Fibroblast of lung (primary cell): ENCODE results near the gene SEC61B.

Experiments used
- EZH2 ChIP-seq: IDR thresholded peaks from 2 replicates; pipeline ENCODE4 v1.5.1; 2012; ENCODE audit warnings: low read length, control low read depth, mild to moderate bottlenecking; ENCODE audit errors: missing control alignments
- TF ChIP-seq, protein P1 (sequence below), 2 donors: IDR thresholded peaks in 1 of 2; conservative IDR thresholded peaks in 1 of 2; 1 replicate in 1 of 2; 2 replicates in 1 of 2; pipeline ENCODE4 v1.5.1; 2011 to 2012; ENCODE audit warnings: low read length in 2 of 2, control low read depth in 1 of 2, inconsistent platforms in 1 of 2, low read depth in 1 of 2, mild to moderate bottlenecking in 1 of 2

DNA sequence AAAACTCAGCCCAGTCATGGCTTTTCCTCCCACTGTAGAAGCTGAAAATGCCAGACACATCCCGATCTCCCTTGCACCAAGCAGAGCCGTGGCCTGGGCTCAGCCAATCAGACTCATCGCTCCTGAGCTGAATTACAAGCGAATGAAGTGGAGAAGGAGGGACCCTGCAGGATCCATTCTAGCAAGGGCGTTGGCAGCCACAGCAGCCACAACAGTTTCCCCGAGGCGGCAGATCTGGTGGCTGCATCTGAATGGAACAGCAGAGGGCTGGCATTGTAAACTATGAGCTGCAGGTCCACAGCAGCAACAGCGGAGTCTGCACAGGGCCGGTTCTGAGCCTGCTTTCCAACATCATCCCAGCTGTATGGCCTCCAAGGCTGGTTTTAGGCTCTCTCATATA lies 24.1 kb upstream of the SEC61B start:
- TF ChIP-seq, protein P1, sequence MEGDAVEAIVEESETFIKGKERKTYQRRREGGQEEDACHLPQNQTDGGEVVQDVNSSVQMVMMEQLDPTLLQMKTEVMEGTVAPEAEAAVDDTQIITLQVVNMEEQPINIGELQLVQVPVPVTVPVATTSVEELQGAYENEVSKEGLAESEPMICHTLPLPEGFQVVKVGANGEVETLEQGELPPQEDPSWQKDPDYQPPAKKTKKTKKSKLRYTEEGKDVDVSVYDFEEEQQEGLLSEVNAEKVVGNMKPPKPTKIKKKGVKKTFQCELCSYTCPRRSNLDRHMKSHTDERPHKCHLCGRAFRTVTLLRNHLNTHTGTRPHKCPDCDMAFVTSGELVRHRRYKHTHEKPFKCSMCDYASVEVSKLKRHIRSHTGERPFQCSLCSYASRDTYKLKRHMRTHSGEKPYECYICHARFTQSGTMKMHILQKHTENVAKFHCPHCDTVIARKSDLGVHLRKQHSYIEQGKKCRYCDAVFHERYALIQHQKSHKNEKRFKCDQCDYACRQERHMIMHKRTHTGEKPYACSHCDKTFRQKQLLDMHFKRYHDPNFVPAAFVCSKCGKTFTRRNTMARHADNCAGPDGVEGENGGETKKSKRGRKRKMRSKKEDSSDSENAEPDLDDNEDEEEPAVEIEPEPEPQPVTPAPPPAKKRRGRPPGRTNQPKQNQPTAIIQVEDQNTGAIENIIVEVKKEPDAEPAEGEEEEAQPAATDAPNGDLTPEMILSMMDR (conservative IDR thresholded peaks at IDR 0.05 in 1 of 2, IDR thresholded peaks at IDR 0.05 in 1 of 2; ENCODE audit: low read depth in 1 of 2, low read length in 2 of 2) = no peak
- TF ChIP-seq EZH2 = no peak
